SK-N-SH (cell line): Measurements from ENCODE around the gene SIDT2. TPM values are rescaled to one million over a fixed set of nuclear protein-coding genes. Genes with fewer than 3 reads are reported as not detected.

Experiments used
- CTCF ChIA-PET: fragments of 300-600, 350-600 bp; formaldehyde crosslinking; extraction: SDS; loops from one replicate; lab custom pipeline; 2021; lab: Yijun Ruan, JAX
- POLR2A ChIA-PET: fragments of 350-600 bp; sonication (Branson Sonifier 250); formaldehyde crosslinking; extraction: SDS; loops from one replicate; lab custom pipeline; 2020; ENCODE audit warnings: antibody characterized with exemption, inconsistent platforms; lab: Yijun Ruan, JAX
- DNase-seq: peaks from one replicate; pipeline ENCODE4 v3.0.0; 2012
- H2AFZ ChIP-seq: fragments of 200-600 bp; sonication (generic); 2 replicates; pipeline ENCODE4 v1.8.1; 2016; ENCODE audit warnings: antibody characterized with exemption, mild to moderate bottlenecking, low read depth
- H3F3A ChIP-seq: fragments of 200-600 bp; sonication (generic); replicated peaks from 2 replicates; pipeline ENCODE3; 2016; ENCODE audit warnings: antibody characterized with exemption, mild to moderate bottlenecking; ENCODE audit not compliant: insufficient read depth
- H3K27ac ChIP-seq, 2 experiments: fragments of 200-500 bp in 1 of 2; fragments of 200-600 bp in 1 of 2; sonication (Bioruptor generic) in 1 of 2; sonication (generic), shearing (Covaris generic) in 1 of 2; 2 replicates each; pipeline versions ENCODE4 v1.5.1 to v1.6.1; 2014 to 2016; ENCODE audit warnings: low read depth in 2 of 2, inconsistent platforms in 1 of 2, low read length in 1 of 2, mild to moderate bottlenecking in 1 of 2, mixed read lengths in 1 of 2
- H3K27me3 ChIP-seq: fragments of 200-600 bp; sonication (generic), shearing (Covaris generic); 2 replicates; pipeline ENCODE4 v1.6.1; 2016; ENCODE audit warnings: mixed run types; ENCODE audit not compliant: insufficient read depth
- H3K36me3 ChIP-seq, 2 experiments: fragments of 200-500 bp in 1 of 2; fragments of 200-600 bp in 1 of 2; sonication (Bioruptor generic) in 1 of 2; sonication (generic) in 1 of 2; replicated peaks in 1 of 2; 2 replicates each; pipeline versions ENCODE3 to v1.5.1; 2014 to 2016; ENCODE audit warnings: low read length in 1 of 2, mild to moderate bottlenecking in 1 of 2; ENCODE audit not compliant: insufficient read depth in 2 of 2, control insufficient read depth in 1 of 2
- H3K4me1 ChIP-seq, 2 experiments: fragments of 200-500 bp in 1 of 2; fragments of 200-600 bp in 1 of 2; sonication (Bioruptor generic) in 1 of 2; sonication (generic), shearing (Covaris generic) in 1 of 2; 2 replicates each; pipeline versions ENCODE4 v1.5.1 to v1.6.1; 2014 to 2016; ENCODE audit warnings: low read depth in 1 of 2, low read length in 1 of 2, mixed run types in 1 of 2; ENCODE audit not compliant: insufficient read depth in 2 of 2, control insufficient read depth in 1 of 2
- H3K4me2 ChIP-seq: fragments of 200-600 bp; sonication (generic), shearing (Covaris generic); 2 replicates; pipeline ENCODE4 v1.6.1; 2017; ENCODE audit warnings: mixed run types
- H3K4me3 ChIP-seq, 2 experiments: fragments of 200-500 bp in 1 of 2; fragments of 200-600 bp in 1 of 2; sonication (Bioruptor generic) in 1 of 2; sonication (generic), shearing (Covaris generic) in 1 of 2; 2 replicates each; pipeline versions ENCODE4 v1.5.1 to v1.8.1; 2014 to 2016; ENCODE audit warnings: low read depth in 2 of 2, inconsistent platforms in 1 of 2, low read length in 1 of 2, mild to moderate bottlenecking in 1 of 2, mixed read lengths in 1 of 2, moderate library complexity in 1 of 2
- H3K79me2 ChIP-seq: fragments of 200-600 bp; sonication (generic); 2 replicates; pipeline ENCODE4 v1.8.1; 2017; ENCODE audit warnings: mild to moderate bottlenecking; ENCODE audit not compliant: insufficient read depth
- H3K9ac ChIP-seq: fragments of 200-600 bp; sonication (generic); 2 replicates; pipeline ENCODE4 v1.6.1; 2017; ENCODE audit warnings: mixed run types
- H3K9me2 ChIP-seq: fragments of 200-600 bp; sonication (generic); 2 replicates; pipeline ENCODE4 v1.6.1; 2017; ENCODE audit warnings: mixed run types
- H3K9me3 ChIP-seq: fragments of 200-600 bp; sonication (generic); 2 replicates; pipeline ENCODE4 v1.6.1; 2017; ENCODE audit warnings: mixed run types, mild to moderate bottlenecking, moderate library complexity
- H4K20me1 ChIP-seq: fragments of 200-600 bp; sonication (generic); 2 replicates; pipeline ENCODE4 v1.6.1; 2017; ENCODE audit warnings: mild to moderate bottlenecking, mixed run types; ENCODE audit not compliant: insufficient read depth
- CHD2 ChIP-seq: fragments of 150-350 bp; IDR thresholded peaks from 2 replicates; pipeline ENCODE4 v1.6.1; 2018; ENCODE audit warnings: low read length; ENCODE audit not compliant: partially characterized antibody
- ELF1 ChIP-seq: IDR thresholded peaks from 2 replicates; pipeline ENCODE4 v1.4.0; 2012
- EP300 ChIP-seq, 2 experiments: IDR thresholded peaks; 2 replicates each; pipeline versions ENCODE4 v1.4.0 to v1.6.1; 2012; ENCODE audit warnings: borderline replicate concordance in 1 of 2, low read depth in 1 of 2, low read length in 1 of 2
- FOSL2 ChIP-seq: IDR thresholded peaks from 2 replicates; pipeline ENCODE4 v1.4.0; 2012; ENCODE audit warnings: low read depth, mild to moderate bottlenecking, moderate library complexity, borderline replicate concordance
- FOXM1 ChIP-seq: IDR thresholded peaks from 2 replicates; pipeline ENCODE4 v1.4.0; 2012; ENCODE audit warnings: low read depth, mild to moderate bottlenecking
- GABPA ChIP-seq: IDR thresholded peaks from 2 replicates; pipeline ENCODE4 v1.4.0; 2012; ENCODE audit warnings: low read depth, mild to moderate bottlenecking
- GATA2 ChIP-seq: sonication (generic); formaldehyde crosslinking; IDR thresholded peaks from 2 replicates; pipeline ENCODE4 v1.5.0; 2020; ENCODE audit warnings: mild to moderate bottlenecking, missing genetic modification reagents
- JUND ChIP-seq: IDR thresholded peaks from 2 replicates; pipeline ENCODE4 v1.4.0; 2012
- MXI1 ChIP-seq: IDR thresholded peaks from 2 replicates; pipeline ENCODE4 v1.6.1; 2012; ENCODE audit warnings: mild to moderate bottlenecking, low read depth, low read length, improper control_type of control experiment
- NFIC ChIP-seq: IDR thresholded peaks from 2 replicates; pipeline ENCODE4 v1.4.0; 2012; ENCODE audit warnings: borderline replicate concordance
- RCOR1 ChIP-seq: fragments of 150-350 bp; IDR thresholded peaks from 2 replicates; pipeline ENCODE4 v1.6.1; 2017; ENCODE audit warnings: antibody characterized with exemption, low read length
- RFX5 ChIP-seq: IDR thresholded peaks from 2 replicates; pipeline ENCODE4 v1.6.1; 2012; ENCODE audit warnings: mild to moderate bottlenecking, improper control_type of control experiment, low read length
- RXRA ChIP-seq: IDR thresholded peaks from 2 replicates; pipeline ENCODE4 v1.4.0; 2012; ENCODE audit warnings: low read depth, mild to moderate bottlenecking, borderline replicate concordance
- SIN3A ChIP-seq: IDR thresholded peaks from 2 replicates; pipeline ENCODE4 v1.6.1; 2012; ENCODE audit warnings: low read depth, mild to moderate bottlenecking, low read length, moderate library complexity, borderline replicate concordance
- SMC3 ChIP-seq: IDR thresholded peaks from 2 replicates; pipeline ENCODE4 v1.6.1; 2012; ENCODE audit warnings: low read depth, low read length, improper control_type of control experiment
- TCF12 ChIP-seq: IDR thresholded peaks from 2 replicates; pipeline ENCODE4 v1.4.0; 2012
- TEAD4 ChIP-seq: IDR thresholded peaks from 2 replicates; pipeline ENCODE4 v1.4.0; 2012; ENCODE audit warnings: mild to moderate bottlenecking, borderline replicate concordance; ENCODE audit not compliant: insufficient read depth
- YY1 ChIP-seq: IDR thresholded peaks from 2 replicates; pipeline ENCODE4 v1.4.0; 2012; ENCODE audit warnings: low read depth, mild to moderate bottlenecking
- ZBTB33 ChIP-seq: IDR thresholded peaks from 2 replicates; pipeline ENCODE4 v1.4.0; 2012; ENCODE audit warnings: low read depth, borderline replicate concordance
- WGBS: methylation state at CpG from one replicate; pipeline ENCODE4 v1.1.6; 2017; ENCODE audit warnings: low lambda C conversion rate; 5-methylcytosine and 5-hydroxymethylcytosine counted together
- polyA plus RNA-seq, 3 experiments: library from polyadenylated mRNA; depleted of rRNA; stranded (reverse); fragments of >200 nt; gene quantifications; 2 replicates each; pipeline ENCODE4 v1.2.3, GENCODE V29; 2012

Gene SIDT2
- polyA plus RNA-seq, 1 of the 3 experiments (the other 2 are of a cell fraction): 17.5 TPM

- ChIA-PET POLR2A (no interaction called here), CTCF (no interaction called here)
- Histone ChIP-seq H2AFZ (no peak overlapping the region), H3K36me3 (peaks cover 13 to 69% of the 10 kb centered on the region in 2 experiments), H3K4me3 (no peak overlapping the region), H3K4me1 (peaks cover 0 to 3% of the 10 kb centered on the region in 2 experiments; a peak in 2 of 4 replicates), H3F3A (peaks cover 5% of the 10 kb centered on the region), H3K9ac (no peak overlapping the region), H3K9me2 (no peaks in the 10 kb centered on the region), H3K79me2 (peaks cover 100% of the 10 kb centered on the region), H3K27ac (no peak overlapping the region), H3K9me3 (no peaks in the 10 kb centered on the region), H3K4me2 (no peak overlapping the region), H4K20me1 (peaks cover 92% of the 10 kb centered on the region), H3K27me3 (no peaks in the 10 kb centered on the region)
- WGBS: 83% methylated on average over 1 of the region's 2 CpGs
- no peak for DNase-seq
- TF ChIP-seq ELF1 (no peak), NFIC (no peak), EP300 (IDR thresholded peaks at IDR 0.05; ENCODE audit: borderline replicate concordance in 1 of 2, low read depth in 1 of 2, low read length in 1 of 2) (no peak), JUND (no peak), GABPA (no peak), FOSL2 (no peak), FOXM1 (no peak), SIN3A (no peak), YY1 (no peak), CHD2 (no peak), GATA2 (no peak), SMC3 (no peak), MXI1 (no peak), TCF12 (no peak), ZBTB33 (no peak), TEAD4 (no peak)
Observed at GRCh38 chr11:117157507-117157906, 21.0 kb upstream of the SIDT2 start.

- peaks cover 10% of the 10 kb centered on the region for H3F3A ChIP-seq
- CTCF ChIA-PET: interaction anchor here (0.9 to 1.6 kb wide), 3 partner anchors 54 to 72 kb away, joined by 3 to 5 read pairs (median 3); partner anchors contain the start of gene PCSK7
- H3K36me3 ChIP-seq: peaks cover 24 to 71% of the 10 kb centered on the region in 2 experiments
- no peaks in the 10 kb centered on the region for H3K9me2 ChIP-seq
- WGBS: 97% methylated on average over 2 of the region's 2 CpGs
- no peak for DNase-seq
- H3K4me1 ChIP-seq: peaks cover 0 to 3% of the 10 kb centered on the region in 2 experiments; a peak in 2 of 4 replicates
- no peaks in the 10 kb centered on the region for H3K9me3 ChIP-seq
- H3K27me3 ChIP-seq: no peaks in the 10 kb centered on the region
- no peak overlapping the region for H3K9ac ChIP-seq
- no peak overlapping the region for H3K27ac ChIP-seq
- TF ChIP-seq EP300 (IDR thresholded peaks at IDR 0.05; ENCODE audit: borderline replicate concordance in 1 of 2, low read depth in 1 of 2, low read length in 1 of 2): no peak
- TF ChIP-seq RFX5: no peak
- no peak for TF ChIP-seq RCOR1
- TF ChIP-seq FOXM1: no peak
- no peak for TF ChIP-seq SMC3
- no peak for TF ChIP-seq RXRA
- TF ChIP-seq, all 33 proteins: peak for 0
- H3K79me2 ChIP-seq: peaks cover 99% of the 10 kb centered on the region
- H3K4me3 ChIP-seq: no peak overlapping the region
- H4K20me1 ChIP-seq: peaks cover 69% of the 10 kb centered on the region
- H3K4me2 ChIP-seq: no peak overlapping the region
- POLR2A ChIA-PET: no interaction called here
- H2AFZ ChIP-seq: no peak overlapping the region
Observed at GRCh38 chr11:117159892-117160291, 18.7 kb upstream of the SIDT2 start.
